CD14-positive monocyte (primary cell): ENCODE results near the gene MAP3K20. TPM values are rescaled to one million over a fixed set of nuclear protein-coding genes. Genes with fewer than 3 reads are reported as not detected.

Experiments used
- DNase-seq, 3 donors: peaks; one replicate each; pipeline ENCODE4 v3.0.0-alpha.2; 2011 to 2022
- H2AFZ ChIP-seq: 2 replicates; pipeline ENCODE4 v1.6.0; 2012; ENCODE audit warnings: mild to moderate bottlenecking, low read depth, low read length, inconsistent platforms; ENCODE audit not compliant: insufficient read depth, poor library complexity, severe bottlenecking
- H3K27ac ChIP-seq, 2 donors: 1 replicate in 1 of 2; 2 replicates in 1 of 2; pipeline ENCODE4 v1.5.1; 2012 to 2013; ENCODE audit warnings: low read length in 2 of 2, control low read depth in 1 of 2, inconsistent platforms in 1 of 2, low read depth in 1 of 2, mild to moderate bottlenecking in 1 of 2
- H3K27me3 ChIP-seq, 2 donors: one replicate each; pipeline versions ENCODE4 v1.6.0 to v1.6.1; 2011 to 2013; ENCODE audit warnings: low read length in 2 of 2; ENCODE audit not compliant: control insufficient read depth in 2 of 2, insufficient read depth in 2 of 2
- H3K36me3 ChIP-seq, 2 donors: replicated peaks in 1 of 2; 1 replicate in 1 of 2; 2 replicates in 1 of 2; pipeline versions ENCODE4 v1.5.1 to v1.6.1; 2012 to 2013; ENCODE audit warnings: low read length in 2 of 2, control low read depth in 1 of 2, inconsistent platforms in 1 of 2, mild to moderate bottlenecking in 1 of 2; ENCODE audit not compliant: insufficient read depth in 2 of 2, control insufficient read depth in 1 of 2
- H3K4me1 ChIP-seq, 2 donors: 1 replicate in 1 of 2; 2 replicates in 1 of 2; pipeline versions ENCODE4 v1.5.1 to v1.6.1; 2012 to 2013; ENCODE audit warnings: low read length in 2 of 2, control low read depth in 1 of 2, inconsistent platforms in 1 of 2, mild to moderate bottlenecking in 1 of 2, moderate library complexity in 1 of 2; ENCODE audit not compliant: insufficient read depth in 2 of 2, control insufficient read depth in 1 of 2
- H3K4me2 ChIP-seq: replicated peaks from 2 replicates; pipeline ENCODE3; 2012; ENCODE audit warnings: low read length, moderate library complexity, mild to moderate bottlenecking; ENCODE audit not compliant: poor library complexity, severe bottlenecking; ENCODE audit errors: extremely low read depth
- H3K4me3 ChIP-seq, 3 experiments: fragments of 200-600 bp in 1 of 3; sonication (generic) in 1 of 3; replicated peaks in 1 of 3; 1 replicate in 2 of 3; 2 replicates in 1 of 3; pipeline ENCODE4 v1.5.1; 2011 to 2013; ENCODE audit warnings: low read length in 3 of 3, mild to moderate bottlenecking in 3 of 3, control low read depth in 2 of 3, low read depth in 2 of 3, inconsistent platforms in 1 of 3, moderate library complexity in 1 of 3
- H3K79me2 ChIP-seq: 2 replicates; pipeline ENCODE4 v1.6.0; 2012; ENCODE audit warnings: mild to moderate bottlenecking, control low read depth, inconsistent platforms, low read length, moderate library complexity; ENCODE audit not compliant: insufficient read depth
- H3K9ac ChIP-seq: 2 replicates; pipeline ENCODE4 v1.6.0; 2017; ENCODE audit warnings: low read length, mild to moderate bottlenecking; ENCODE audit not compliant: insufficient read depth, poor library complexity, severe bottlenecking
- H3K9me3 ChIP-seq, 2 donors: replicated peaks in 1 of 2; 1 replicate in 1 of 2; 2 replicates in 1 of 2; pipeline versions ENCODE4 v1.5.1 to v1.6.1; 2012 to 2013; ENCODE audit warnings: low read length in 2 of 2, control low read depth in 1 of 2; ENCODE audit not compliant: control insufficient read depth in 1 of 2, insufficient read depth in 1 of 2
- H4K20me1 ChIP-seq: 2 replicates; pipeline ENCODE4 v1.6.0; 2012; ENCODE audit warnings: mild to moderate bottlenecking, low read length, control low read depth, moderate library complexity; ENCODE audit not compliant: insufficient read depth
- H3K27ac Mint-ChIP-seq, 7 donors: one replicate each; pipeline ENCODE4 v1.8.0; 2020; ENCODE audit warnings: mild to moderate bottlenecking in 7 of 7, mixed read lengths in 7 of 7, moderate library complexity in 6 of 7, inconsistent platforms in 2 of 7
- H3K27me3 Mint-ChIP-seq, 3 donors: one replicate each; pipeline ENCODE4 v1.8.0; 2021 to 2022; ENCODE audit warnings: low read depth in 3 of 3, mild to moderate bottlenecking in 3 of 3, mixed read lengths in 3 of 3, moderate library complexity in 3 of 3, inconsistent platforms in 1 of 3
- H3K36me3 Mint-ChIP-seq, 2 donors: one replicate each; pipeline ENCODE4 v1.8.0; 2020; ENCODE audit warnings: mixed read lengths in 2 of 2, inconsistent platforms in 1 of 2, mild to moderate bottlenecking in 1 of 2
- H3K4me1 Mint-ChIP-seq: one replicate; pipeline ENCODE4 v1.8.0; 2020; ENCODE audit warnings: mild to moderate bottlenecking, mixed read lengths
- H3K4me3 Mint-ChIP-seq, 2 donors: one replicate each; pipeline ENCODE4 v1.8.0; 2020; ENCODE audit warnings: mild to moderate bottlenecking in 2 of 2, mixed read lengths in 2 of 2, moderate library complexity in 1 of 2
- H3K9me3 Mint-ChIP-seq, 7 donors: one replicate each; pipeline ENCODE4 v1.8.0; 2020 to 2022; ENCODE audit warnings: mixed read lengths in 7 of 7, mild to moderate bottlenecking in 6 of 7, moderate library complexity in 6 of 7, inconsistent platforms in 2 of 7
- WGBS: methylation state at CpG from one replicate; pipeline ENCODE4 v1.1.5; 2013; ENCODE audit warnings: missing lambda C conversion rate; ENCODE audit not compliant: insufficient coverage; 5-methylcytosine and 5-hydroxymethylcytosine counted together
- intact Hi-C, 2 donors: fragments of 100-400 bp; cut with micrococcal nuclease; formaldehyde crosslinking; loops; one replicate each; pipeline versions ENCODE4 v1.15.0 to v1.15.1; 2023
- polyA plus RNA-seq, 3 donors: library from polyadenylated mRNA; depleted of rRNA in 1 of 3; unstranded in 2 of 3; stranded (reverse) in 1 of 3; fragments of 300-500 nt in 2 of 3; fragments of >200 nt in 1 of 3; fragmentation: Illumina TruSeq in 2 of 3; gene quantifications; 1 replicate in 2 of 3; 2 replicates in 1 of 3; pipeline ENCODE4 v1.2.3, GENCODE V29; 2012 to 2021
- TF ChIP-seq, protein P1 (sequence below): fragments of 200-600 bp; IDR thresholded peaks from one replicate; pipeline ENCODE4 v1.8.0; 2022; ENCODE audit warnings: antibody characterized with exemption, mild to moderate bottlenecking

Gene MAP3K20
- polyA plus RNA-seq, 3 donors: 14.3 to 30.7 (median 21.6) TPM

DNA sequence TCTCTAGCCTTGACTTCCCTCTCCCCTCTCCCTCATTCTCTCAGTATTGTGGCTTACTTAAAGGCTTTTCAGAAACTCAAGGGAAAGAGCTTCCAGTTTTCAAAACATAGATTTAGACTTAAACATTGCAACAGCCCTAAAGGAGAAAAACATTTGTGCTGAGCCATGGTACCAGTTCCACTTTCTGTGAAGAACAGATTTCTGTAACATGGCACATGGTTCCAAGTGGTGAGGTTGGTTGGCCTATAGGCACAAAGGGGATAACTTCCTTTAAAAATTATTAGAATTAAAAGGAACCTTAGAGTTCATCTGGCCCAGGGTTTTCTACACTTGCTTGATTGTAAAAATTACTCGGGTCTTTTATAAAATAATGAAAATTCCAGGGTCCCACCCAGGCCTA, 140.4 kb downstream of the MAP3K20 start:
- H3K27me3 ChIP-seq: no peaks in the 10 kb centered on the region
- H3K4me2 ChIP-seq: no peak overlapping the region
- intact Hi-C loops: no loop called here
- Mint-ChIP-seq H3K4me1 (peaks cover 32% of the 10 kb centered on the region), H3K27me3 (no peaks in the 10 kb centered on the region), H3K9me3 (no peaks in the 10 kb centered on the region), H3K27ac (peak overlapping the region; percentile 14 to 85 (median 70)), H3K4me3 (no peak overlapping the region), H3K36me3 (peaks cover 12 to 35% of the 10 kb centered on the region in 2 donors)
- no peak overlapping the region for H2AFZ ChIP-seq
- WGBS: no CpG with 5 or more reads among the region's 1 CpG
- no peak overlapping the region for H3K9ac ChIP-seq
- H3K27ac ChIP-seq: peak overlapping the region; percentile 28 to 64
- peaks cover 5 to 18% of the 10 kb centered on the region in 2 donors for H3K36me3 ChIP-seq
- peak; percentile 15 to 42 (median 22) for DNase-seq
- H3K4me1 ChIP-seq: peaks cover 22 to 29% of the 10 kb centered on the region in 2 donors
- H3K79me2 ChIP-seq: no peaks in the 10 kb centered on the region
- H4K20me1 ChIP-seq: no peaks in the 10 kb centered on the region
- no peak overlapping the region for H3K4me3 ChIP-seq
- TF ChIP-seq, protein P1, sequence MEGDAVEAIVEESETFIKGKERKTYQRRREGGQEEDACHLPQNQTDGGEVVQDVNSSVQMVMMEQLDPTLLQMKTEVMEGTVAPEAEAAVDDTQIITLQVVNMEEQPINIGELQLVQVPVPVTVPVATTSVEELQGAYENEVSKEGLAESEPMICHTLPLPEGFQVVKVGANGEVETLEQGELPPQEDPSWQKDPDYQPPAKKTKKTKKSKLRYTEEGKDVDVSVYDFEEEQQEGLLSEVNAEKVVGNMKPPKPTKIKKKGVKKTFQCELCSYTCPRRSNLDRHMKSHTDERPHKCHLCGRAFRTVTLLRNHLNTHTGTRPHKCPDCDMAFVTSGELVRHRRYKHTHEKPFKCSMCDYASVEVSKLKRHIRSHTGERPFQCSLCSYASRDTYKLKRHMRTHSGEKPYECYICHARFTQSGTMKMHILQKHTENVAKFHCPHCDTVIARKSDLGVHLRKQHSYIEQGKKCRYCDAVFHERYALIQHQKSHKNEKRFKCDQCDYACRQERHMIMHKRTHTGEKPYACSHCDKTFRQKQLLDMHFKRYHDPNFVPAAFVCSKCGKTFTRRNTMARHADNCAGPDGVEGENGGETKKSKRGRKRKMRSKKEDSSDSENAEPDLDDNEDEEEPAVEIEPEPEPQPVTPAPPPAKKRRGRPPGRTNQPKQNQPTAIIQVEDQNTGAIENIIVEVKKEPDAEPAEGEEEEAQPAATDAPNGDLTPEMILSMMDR: no peak
- no peaks in the 10 kb centered on the region for H3K9me3 ChIP-seq

DNA sequence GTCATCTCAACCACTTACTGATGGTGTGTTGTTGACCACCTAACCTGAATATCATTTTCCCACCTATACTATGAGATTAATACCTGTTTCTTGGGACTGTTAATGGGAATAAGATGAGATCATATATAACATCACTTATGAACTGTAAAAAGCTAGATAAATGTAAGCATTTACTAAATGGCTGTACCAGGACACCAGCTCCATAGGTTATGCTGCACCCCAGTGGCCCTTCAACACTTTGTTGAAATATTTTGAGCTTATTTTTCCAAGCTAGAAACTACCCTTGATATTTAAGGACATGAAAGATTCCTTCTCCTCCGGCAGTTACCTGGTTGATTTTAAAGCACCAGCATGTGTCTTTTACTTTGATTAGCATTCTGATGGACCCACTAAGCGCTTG, 141.0 kb downstream of the MAP3K20 start:
- H3K27me3 Mint-ChIP-seq: no peaks in the 10 kb centered on the region
- Histone ChIP-seq H3K4me1 (peaks cover 22 to 29% of the 10 kb centered on the region in 2 donors), H3K4me2 (no peak overlapping the region), H4K20me1 (no peaks in the 10 kb centered on the region), H3K79me2 (no peaks in the 10 kb centered on the region), H3K9ac (no peak overlapping the region), H3K27ac (peak overlapping the region in 1 of 2 donors; percentile 64), H3K27me3 (no peaks in the 10 kb centered on the region), H2AFZ (no peak overlapping the region), H3K9me3 (no peaks in the 10 kb centered on the region), H3K4me3 (no peak overlapping the region), H3K36me3 (peaks cover 0 to 18% of the 10 kb centered on the region in 2 donors)
- peaks cover 32% of the 10 kb centered on the region for H3K4me1 Mint-ChIP-seq
- no peak overlapping the region for H3K27ac Mint-ChIP-seq
- no peak for DNase-seq
- H3K9me3 Mint-ChIP-seq: no peaks in the 10 kb centered on the region
- WGBS: 89% methylated on average over 1 of the region's 2 CpGs
- intact Hi-C loops: no loop called here
- H3K36me3 Mint-ChIP-seq: peaks cover 12 to 34% of the 10 kb centered on the region in 2 donors
- no peak overlapping the region for H3K4me3 Mint-ChIP-seq
- TF ChIP-seq, protein P1: no peak
